ENCODE results near the gene PSMC1. TPM values are rescaled to one million over a fixed set of nuclear protein-coding genes. Genes with fewer than 3 reads are reported as not detected.

PSMC1 gene
- total and polyA plus RNA-seq, 4 donors = 47.3 to 89.9 (median 84.8) TPM

DNA sequence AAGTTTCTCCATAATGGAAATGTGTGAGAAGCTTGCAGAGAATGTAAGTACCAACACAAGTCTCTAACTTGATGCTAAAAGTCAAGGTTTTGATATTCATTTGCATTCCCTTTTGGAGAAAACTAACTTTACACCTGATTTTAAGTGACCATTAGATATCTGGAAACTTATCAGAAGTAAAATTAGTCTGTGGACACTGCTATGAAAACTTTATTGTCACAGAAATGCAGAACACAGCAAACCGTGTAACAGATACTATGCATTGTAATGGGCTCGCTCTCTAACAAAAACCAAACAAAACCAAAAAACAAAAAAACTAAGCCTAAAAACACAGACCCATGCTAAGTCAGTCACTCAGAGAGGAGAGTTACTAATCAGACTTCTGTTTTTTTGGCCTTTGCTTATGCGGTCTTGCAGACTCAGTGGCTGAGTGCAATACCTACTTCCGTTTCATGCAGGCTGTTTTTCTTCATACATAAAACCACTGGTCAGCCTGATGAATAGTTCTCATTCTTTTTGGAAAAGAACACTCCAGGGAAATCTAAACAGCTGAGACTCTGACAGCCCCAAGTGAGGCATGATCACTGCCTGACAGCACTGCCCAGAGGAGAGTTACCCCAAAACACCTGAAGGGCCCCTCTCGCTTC, 39.6 kb downstream of the PSMC1 start:
- H3K9ac ChIP-seq (ENCODE audit: low read depth in 1 of 2, low read length in 2 of 2) = no peak overlapping the region

More for the DNA sequence above, 39.6 kb downstream of the PSMC1 start:
- TF ChIP-seq JUND (IDR thresholded peaks at IDR 0.05) (no peak), FOXA2 (IDR thresholded peaks at IDR 0.05) (no peak), RXRA (IDR thresholded peaks at IDR 0.05) (no peak), FOXA1 (IDR thresholded peaks at IDR 0.05) (no peak), HNF4A (conservative IDR thresholded peaks at IDR 0.05) (no peak), RAD21 (IDR thresholded peaks at IDR 0.05) (no peak), EGR1 (IDR thresholded peaks at IDR 0.05; ENCODE audit: low read depth in 2 of 2) (no peak), GABPA (IDR thresholded peaks at IDR 0.05 in 1 of 2, conservative IDR thresholded peaks at IDR 0.05 in 1 of 2) (no peak), YY1 (IDR thresholded peaks at IDR 0.05) (no peak), HNF4G (IDR thresholded peaks at IDR 0.05) (no peak), TAF1 (conservative IDR thresholded peaks at IDR 0.05) (no peak), SP1 (IDR thresholded peaks at IDR 0.05) (no peak), NR2F2 (IDR thresholded peaks at IDR 0.05) (no peak)
- TF ChIP-seq, protein P1, sequence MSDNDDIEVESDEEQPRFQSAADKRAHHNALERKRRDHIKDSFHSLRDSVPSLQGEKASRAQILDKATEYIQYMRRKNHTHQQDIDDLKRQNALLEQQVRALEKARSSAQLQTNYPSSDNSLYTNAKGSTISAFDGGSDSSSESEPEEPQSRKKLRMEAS (IDR thresholded peaks at IDR 0.05) = no peak
- TF ChIP-seq, protein P2, sequence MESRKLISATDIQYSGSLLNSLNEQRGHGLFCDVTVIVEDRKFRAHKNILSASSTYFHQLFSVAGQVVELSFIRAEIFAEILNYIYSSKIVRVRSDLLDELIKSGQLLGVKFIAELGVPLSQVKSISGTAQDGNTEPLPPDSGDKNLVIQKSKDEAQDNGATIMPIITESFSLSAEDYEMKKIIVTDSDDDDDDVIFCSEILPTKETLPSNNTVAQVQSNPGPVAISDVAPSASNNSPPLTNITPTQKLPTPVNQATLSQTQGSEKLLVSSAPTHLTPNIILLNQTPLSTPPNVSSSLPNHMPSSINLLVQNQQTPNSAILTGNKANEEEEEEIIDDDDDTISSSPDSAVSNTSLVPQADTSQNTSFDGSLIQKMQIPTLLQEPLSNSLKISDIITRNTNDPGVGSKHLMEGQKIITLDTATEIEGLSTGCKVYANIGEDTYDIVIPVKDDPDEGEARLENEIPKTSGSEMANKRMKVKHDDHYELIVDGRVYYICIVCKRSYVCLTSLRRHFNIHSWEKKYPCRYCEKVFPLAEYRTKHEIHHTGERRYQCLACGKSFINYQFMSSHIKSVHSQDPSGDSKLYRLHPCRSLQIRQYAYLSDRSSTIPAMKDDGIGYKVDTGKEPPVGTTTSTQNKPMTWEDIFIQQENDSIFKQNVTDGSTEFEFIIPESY (IDR thresholded peaks at IDR 0.05) = no peak
- TF ChIP-seq, protein P3, sequence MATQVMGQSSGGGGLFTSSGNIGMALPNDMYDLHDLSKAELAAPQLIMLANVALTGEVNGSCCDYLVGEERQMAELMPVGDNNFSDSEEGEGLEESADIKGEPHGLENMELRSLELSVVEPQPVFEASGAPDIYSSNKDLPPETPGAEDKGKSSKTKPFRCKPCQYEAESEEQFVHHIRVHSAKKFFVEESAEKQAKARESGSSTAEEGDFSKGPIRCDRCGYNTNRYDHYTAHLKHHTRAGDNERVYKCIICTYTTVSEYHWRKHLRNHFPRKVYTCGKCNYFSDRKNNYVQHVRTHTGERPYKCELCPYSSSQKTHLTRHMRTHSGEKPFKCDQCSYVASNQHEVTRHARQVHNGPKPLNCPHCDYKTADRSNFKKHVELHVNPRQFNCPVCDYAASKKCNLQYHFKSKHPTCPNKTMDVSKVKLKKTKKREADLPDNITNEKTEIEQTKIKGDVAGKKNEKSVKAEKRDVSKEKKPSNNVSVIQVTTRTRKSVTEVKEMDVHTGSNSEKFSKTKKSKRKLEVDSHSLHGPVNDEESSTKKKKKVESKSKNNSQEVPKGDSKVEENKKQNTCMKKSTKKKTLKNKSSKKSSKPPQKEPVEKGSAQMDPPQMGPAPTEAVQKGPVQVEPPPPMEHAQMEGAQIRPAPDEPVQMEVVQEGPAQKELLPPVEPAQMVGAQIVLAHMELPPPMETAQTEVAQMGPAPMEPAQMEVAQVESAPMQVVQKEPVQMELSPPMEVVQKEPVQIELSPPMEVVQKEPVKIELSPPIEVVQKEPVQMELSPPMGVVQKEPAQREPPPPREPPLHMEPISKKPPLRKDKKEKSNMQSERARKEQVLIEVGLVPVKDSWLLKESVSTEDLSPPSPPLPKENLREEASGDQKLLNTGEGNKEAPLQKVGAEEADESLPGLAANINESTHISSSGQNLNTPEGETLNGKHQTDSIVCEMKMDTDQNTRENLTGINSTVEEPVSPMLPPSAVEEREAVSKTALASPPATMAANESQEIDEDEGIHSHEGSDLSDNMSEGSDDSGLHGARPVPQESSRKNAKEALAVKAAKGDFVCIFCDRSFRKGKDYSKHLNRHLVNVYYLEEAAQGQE (IDR thresholded peaks at IDR 0.05) = no peak
- TF ChIP-seq, protein P4, sequence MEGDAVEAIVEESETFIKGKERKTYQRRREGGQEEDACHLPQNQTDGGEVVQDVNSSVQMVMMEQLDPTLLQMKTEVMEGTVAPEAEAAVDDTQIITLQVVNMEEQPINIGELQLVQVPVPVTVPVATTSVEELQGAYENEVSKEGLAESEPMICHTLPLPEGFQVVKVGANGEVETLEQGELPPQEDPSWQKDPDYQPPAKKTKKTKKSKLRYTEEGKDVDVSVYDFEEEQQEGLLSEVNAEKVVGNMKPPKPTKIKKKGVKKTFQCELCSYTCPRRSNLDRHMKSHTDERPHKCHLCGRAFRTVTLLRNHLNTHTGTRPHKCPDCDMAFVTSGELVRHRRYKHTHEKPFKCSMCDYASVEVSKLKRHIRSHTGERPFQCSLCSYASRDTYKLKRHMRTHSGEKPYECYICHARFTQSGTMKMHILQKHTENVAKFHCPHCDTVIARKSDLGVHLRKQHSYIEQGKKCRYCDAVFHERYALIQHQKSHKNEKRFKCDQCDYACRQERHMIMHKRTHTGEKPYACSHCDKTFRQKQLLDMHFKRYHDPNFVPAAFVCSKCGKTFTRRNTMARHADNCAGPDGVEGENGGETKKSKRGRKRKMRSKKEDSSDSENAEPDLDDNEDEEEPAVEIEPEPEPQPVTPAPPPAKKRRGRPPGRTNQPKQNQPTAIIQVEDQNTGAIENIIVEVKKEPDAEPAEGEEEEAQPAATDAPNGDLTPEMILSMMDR (IDR thresholded peaks at IDR 0.05; ENCODE audit: low read depth, low read length, missing input control) = no peak
- TF ChIP-seq, protein P5, sequence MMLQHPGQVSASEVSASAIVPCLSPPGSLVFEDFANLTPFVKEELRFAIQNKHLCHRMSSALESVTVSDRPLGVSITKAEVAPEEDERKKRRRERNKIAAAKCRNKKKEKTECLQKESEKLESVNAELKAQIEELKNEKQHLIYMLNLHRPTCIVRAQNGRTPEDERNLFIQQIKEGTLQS (IDR thresholded peaks at IDR 0.05) = no peak
- no peaks in the 10 kb centered on the region for H3K27me3 ChIP-seq (ENCODE audit: control insufficient read depth in 4 of 4, insufficient read depth in 4 of 4, low read length in 3 of 4)
- H3K4me3 ChIP-seq (ENCODE audit: low read depth in 1 of 3, low read length in 3 of 3) = no peak overlapping the region
- peaks cover 6 to 34% (median 25%) of the 10 kb centered on the region in 4 donors for H3K36me3 ChIP-seq (ENCODE audit: control insufficient read depth in 4 of 4, insufficient read depth in 3 of 4, low read depth in 1 of 4, low read length in 3 of 4)
- H3K9me3 ChIP-seq (ENCODE audit: control insufficient read depth in 4 of 4, low read length in 3 of 4) = no peaks in the 10 kb centered on the region
- no peak for DNase-seq (ENCODE audit: low spot score)
- 87% methylated on average over 5 of the region's 5 CpGs for WGBS
- no peak overlapping the region for H3K27ac ChIP-seq (ENCODE audit: low read depth in 1 of 2, low read length in 2 of 2)
- H3K4me1 ChIP-seq (ENCODE audit: control insufficient read depth in 4 of 4, insufficient read depth in 4 of 4, low read length in 3 of 4) = no peaks in the 10 kb centered on the region
